Measurements from ENCODE around the gene LILRA5. TPM values are rescaled to one million over a fixed set of nuclear protein-coding genes. Genes with fewer than 3 reads are reported as not detected.

Gene LILRA5
- total RNA-seq, 3 donors from 2014 or later (not counting 1 experiment from before 2014, with no cell fraction given), result 3.4 to 22.3 (median 11.1) TPM

DNA sequence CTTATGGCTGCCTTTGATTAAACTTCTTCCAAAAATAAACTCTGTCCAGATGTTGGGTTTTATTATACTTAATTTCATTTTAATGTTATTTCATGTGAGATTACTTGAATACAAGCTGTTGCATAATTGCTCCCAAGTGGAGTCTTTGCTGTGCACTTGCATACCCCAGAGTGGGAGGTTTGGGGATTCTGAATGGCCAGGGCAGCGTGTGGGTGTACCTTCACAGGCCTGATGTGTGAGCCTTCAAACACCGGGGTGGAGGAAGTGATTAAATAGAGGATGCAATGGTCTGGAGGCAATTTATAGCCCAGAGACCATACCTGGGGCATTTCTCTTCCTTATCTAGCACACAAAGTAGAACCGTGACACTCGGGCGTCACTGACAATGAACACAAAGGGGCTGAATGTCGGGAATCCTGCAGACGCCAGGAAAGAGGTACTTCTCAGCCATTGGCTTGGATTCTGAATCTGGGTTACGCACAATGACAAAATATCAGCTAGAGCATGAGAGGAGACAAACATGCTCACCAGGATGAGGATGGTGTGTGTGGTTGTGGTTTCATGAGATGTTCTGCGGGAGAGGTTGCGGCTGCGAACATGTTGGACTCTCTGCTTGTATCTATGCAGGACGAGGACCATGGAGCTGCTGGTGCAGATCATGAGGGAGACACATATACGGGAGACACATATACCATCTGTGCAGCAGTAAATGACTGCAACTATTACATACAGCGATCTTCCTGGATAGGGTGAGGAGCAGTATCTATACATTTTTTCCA lies 7.1 kb upstream of the LILRA5 start:
- no peaks in the 10 kb centered on the region for H3K9me3 ChIP-seq (ENCODE audit: control insufficient read depth, insufficient read depth, low read length)
- no peaks in the 10 kb centered on the region for H3K9me3 Mint-ChIP-seq
- peaks cover 3% of the 10 kb centered on the region for H3K4me1 ChIP-seq (ENCODE audit: control insufficient read depth, insufficient read depth, low read length)
- TF ChIP-seq, protein P1, sequence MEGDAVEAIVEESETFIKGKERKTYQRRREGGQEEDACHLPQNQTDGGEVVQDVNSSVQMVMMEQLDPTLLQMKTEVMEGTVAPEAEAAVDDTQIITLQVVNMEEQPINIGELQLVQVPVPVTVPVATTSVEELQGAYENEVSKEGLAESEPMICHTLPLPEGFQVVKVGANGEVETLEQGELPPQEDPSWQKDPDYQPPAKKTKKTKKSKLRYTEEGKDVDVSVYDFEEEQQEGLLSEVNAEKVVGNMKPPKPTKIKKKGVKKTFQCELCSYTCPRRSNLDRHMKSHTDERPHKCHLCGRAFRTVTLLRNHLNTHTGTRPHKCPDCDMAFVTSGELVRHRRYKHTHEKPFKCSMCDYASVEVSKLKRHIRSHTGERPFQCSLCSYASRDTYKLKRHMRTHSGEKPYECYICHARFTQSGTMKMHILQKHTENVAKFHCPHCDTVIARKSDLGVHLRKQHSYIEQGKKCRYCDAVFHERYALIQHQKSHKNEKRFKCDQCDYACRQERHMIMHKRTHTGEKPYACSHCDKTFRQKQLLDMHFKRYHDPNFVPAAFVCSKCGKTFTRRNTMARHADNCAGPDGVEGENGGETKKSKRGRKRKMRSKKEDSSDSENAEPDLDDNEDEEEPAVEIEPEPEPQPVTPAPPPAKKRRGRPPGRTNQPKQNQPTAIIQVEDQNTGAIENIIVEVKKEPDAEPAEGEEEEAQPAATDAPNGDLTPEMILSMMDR (IDR thresholded peaks at IDR 0.05), result no peak
- peaks cover 26 to 40% of the 10 kb centered on the region in 2 donors for H3K27me3 Mint-ChIP-seq (ENCODE audit: low read depth in 2 of 2)
- no peaks in the 10 kb centered on the region for H3K36me3 Mint-ChIP-seq
- ATAC-seq (no peak), DNase-seq (no peak)
- H3K4me3 Mint-ChIP-seq, result no peak overlapping the region
- H3K4me1 Mint-ChIP-seq, result peaks cover 0 to 2% of the 10 kb centered on the region in 2 donors
- H3K27me3 ChIP-seq (ENCODE audit: control insufficient read depth, insufficient read depth, low read length), result no peaks in the 10 kb centered on the region
- no peak overlapping the region for H3K4me3 ChIP-seq (ENCODE audit: low read length)
- 82% methylated on average over 13 of the region's 14 CpGs for WGBS (ENCODE audit: insufficient coverage)
- intact Hi-C loops (cut with micrococcal nuclease), result no loop called here
- no peaks in the 10 kb centered on the region for H3K36me3 ChIP-seq (ENCODE audit: control insufficient read depth, insufficient read depth, low read length)
- H3K27ac Mint-ChIP-seq, result no peak overlapping the region
- no peak overlapping the region for H3K27ac ChIP-seq (ENCODE audit: low read length)

DNA sequence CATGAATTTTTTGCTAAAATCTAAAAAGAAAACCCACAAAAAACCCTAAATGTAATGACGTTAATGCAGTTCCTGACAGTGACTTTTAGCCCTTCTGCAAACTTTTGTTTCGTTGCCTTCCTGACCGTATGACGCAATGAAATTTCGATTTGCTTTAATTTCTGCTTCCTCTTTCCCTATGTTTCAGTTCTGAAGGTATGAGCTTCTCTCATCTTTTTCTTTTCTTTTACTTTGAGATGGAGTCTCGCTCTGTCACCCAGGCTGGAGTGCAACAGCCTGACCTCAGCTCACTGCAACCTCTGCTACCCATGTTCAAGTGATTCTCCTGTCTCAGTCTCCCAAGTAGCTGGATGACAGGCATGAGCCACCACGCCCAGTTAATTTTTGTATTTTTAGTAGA lies 6.1 kb upstream of the LILRA5 start:
- DNase-seq (no peak), ATAC-seq (no peak)
- peaks cover 24 to 34% of the 10 kb centered on the region in 2 donors for H3K27me3 Mint-ChIP-seq (ENCODE audit: low read depth in 2 of 2)
- no peak overlapping the region for H3K27ac ChIP-seq (ENCODE audit: low read length)
- H3K9me3 Mint-ChIP-seq, result no peaks in the 10 kb centered on the region
- intact Hi-C loops (cut with micrococcal nuclease), result no loop called here
- no peaks in the 10 kb centered on the region for H3K4me1 Mint-ChIP-seq
- TF ChIP-seq, protein P1 (IDR thresholded peaks at IDR 0.05), result no peak
- H3K27me3 ChIP-seq (ENCODE audit: control insufficient read depth, insufficient read depth, low read length), result no peaks in the 10 kb centered on the region
- 35% methylated on average over 7 of the region's 7 CpGs for WGBS (ENCODE audit: insufficient coverage)
- H3K4me1 ChIP-seq (ENCODE audit: control insufficient read depth, insufficient read depth, low read length), result peaks cover 3% of the 10 kb centered on the region
- H3K27ac Mint-ChIP-seq, result no peak overlapping the region
- no peaks in the 10 kb centered on the region for H3K36me3 Mint-ChIP-seq
- H3K9me3 ChIP-seq (ENCODE audit: control insufficient read depth, insufficient read depth, low read length), result no peaks in the 10 kb centered on the region
- no peaks in the 10 kb centered on the region for H3K36me3 ChIP-seq (ENCODE audit: control insufficient read depth, insufficient read depth, low read length)
- no peak overlapping the region for H3K4me3 Mint-ChIP-seq
- H3K4me3 ChIP-seq (ENCODE audit: low read length), result no peak overlapping the region

DNA sequence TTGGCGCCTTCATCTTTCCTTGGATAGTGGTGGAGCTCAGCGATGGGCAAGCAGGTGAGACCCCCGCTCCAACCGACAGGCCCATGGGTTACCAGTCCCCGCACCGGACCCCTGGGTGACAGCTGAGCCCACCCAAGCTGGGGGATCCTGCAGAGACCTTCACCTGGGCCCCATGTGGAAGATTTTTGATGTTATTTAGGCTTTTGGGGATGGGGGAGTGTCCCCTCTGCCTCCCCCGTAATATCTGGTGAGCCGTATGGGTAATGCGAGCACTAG lies 4.9 kb upstream of the LILRA5 start:
- peaks cover 4% of the 10 kb centered on the region for H3K4me1 ChIP-seq (ENCODE audit: control insufficient read depth, insufficient read depth, low read length)
- H3K4me3 Mint-ChIP-seq, result no peak overlapping the region
- no peak overlapping the region for H3K27ac ChIP-seq (ENCODE audit: low read length)
- intact Hi-C loops (cut with micrococcal nuclease), result no loop called here
- WGBS (ENCODE audit: insufficient coverage), result 93% methylated on average over 9 of the region's 9 CpGs
- no peak overlapping the region for H3K27ac Mint-ChIP-seq
- H3K36me3 ChIP-seq (ENCODE audit: control insufficient read depth, insufficient read depth, low read length), result no peaks in the 10 kb centered on the region
- ATAC-seq (no peak), DNase-seq (no peak)
- TF ChIP-seq, protein P1 (IDR thresholded peaks at IDR 0.05), result no peak
- no peaks in the 10 kb centered on the region for H3K36me3 Mint-ChIP-seq
- no peaks in the 10 kb centered on the region for H3K27me3 ChIP-seq (ENCODE audit: control insufficient read depth, insufficient read depth, low read length)
- H3K27me3 Mint-ChIP-seq (ENCODE audit: low read depth in 2 of 2), result peaks cover 33 to 41% of the 10 kb centered on the region in 2 donors
- no peaks in the 10 kb centered on the region for H3K9me3 Mint-ChIP-seq
- H3K9me3 ChIP-seq (ENCODE audit: control insufficient read depth, insufficient read depth, low read length), result no peaks in the 10 kb centered on the region
- H3K4me1 Mint-ChIP-seq, result no peaks in the 10 kb centered on the region
- H3K4me3 ChIP-seq (ENCODE audit: low read length), result no peak overlapping the region

Measured in natural killer cell (primary cell).